CD1c-positive myeloid dendritic cell (primary cell): ENCODE results near the gene CCNY.

ENCODE experiments used
- DNase-seq: peaks from one replicate; pipeline ENCODE4 v3.0.0-alpha.2; 2016; ENCODE audit errors: extremely low spot score

Gene CCNY

DNA sequence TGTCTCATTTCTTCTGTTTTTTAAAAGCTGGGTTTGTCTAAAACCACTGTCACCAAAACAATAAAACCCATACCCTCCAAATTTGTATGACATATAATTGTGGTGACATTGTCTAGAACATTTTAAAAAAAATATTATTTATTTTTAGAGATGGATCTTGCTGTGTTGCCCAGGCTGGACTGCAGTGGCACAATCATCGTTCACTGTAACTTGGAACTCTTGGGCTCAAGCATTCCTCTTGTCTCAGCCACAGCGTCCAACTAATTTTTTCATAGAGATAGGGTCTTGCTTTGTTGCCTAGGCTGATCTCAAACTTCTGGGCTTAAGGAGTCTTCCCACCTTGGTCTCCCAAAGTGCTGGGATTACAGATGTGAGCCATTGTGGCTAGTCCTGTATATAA is 116.5 kb downstream of the CCNY start:
- DNase-seq: no peak

DNA sequence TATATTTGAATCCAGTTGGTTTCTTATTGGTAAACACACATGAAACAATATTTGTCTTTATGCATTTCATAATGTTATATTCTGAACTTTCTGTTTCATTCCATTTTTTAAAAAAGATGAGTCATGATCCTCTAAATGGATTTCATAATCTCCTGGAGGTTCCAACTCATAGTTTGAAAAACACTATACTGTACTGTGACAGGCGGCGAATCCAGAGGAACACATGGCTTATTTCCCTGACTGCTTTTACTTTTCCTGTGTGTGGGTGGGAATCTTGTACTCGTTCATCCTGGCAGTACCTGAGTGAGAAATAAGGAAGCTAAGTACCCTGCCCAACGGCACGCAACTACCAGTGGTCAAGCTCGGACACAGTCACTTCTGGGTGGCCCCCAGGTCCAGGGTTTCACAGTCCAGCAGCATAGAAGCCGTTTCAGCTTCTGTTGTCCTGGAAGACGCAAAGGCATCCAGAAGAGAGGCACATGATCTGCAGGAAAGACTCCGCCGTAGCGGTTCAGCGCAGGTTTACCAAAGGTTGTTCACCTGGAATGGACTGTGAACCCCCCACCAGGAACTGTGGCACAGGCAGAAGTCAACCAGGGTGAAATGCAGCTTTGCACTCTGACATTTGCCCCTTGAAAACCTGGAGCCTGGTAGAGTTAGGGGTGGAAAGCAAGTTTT is 117.7 kb downstream of the CCNY start:
- peak; percentile 69 for DNase-seq

DNA sequence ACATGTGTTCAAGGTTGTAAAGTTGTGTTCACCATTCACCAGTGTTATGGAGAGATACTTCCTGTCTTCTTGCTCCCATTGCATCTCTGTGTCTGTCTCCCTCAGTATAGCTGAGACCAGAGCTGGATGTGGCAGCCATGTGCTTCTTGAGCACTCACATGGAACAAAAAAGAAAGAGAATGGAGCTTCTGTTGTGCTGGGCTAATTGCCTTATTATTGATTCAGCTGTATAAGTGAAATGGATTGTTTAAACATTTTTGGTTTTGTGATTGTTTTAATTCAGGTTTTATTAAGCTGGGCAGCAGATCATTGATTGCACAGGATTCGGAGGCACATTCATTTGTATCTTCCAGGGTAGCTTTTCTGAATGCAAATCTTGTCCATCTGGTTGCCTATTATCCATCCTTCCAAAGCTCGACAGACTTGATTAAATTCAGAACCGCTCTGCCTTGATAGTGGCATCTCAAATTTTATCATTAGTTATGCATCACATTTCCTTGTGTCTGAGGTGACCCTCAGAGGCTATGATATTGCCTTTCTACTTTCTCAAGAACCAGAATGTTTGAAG is 119.9 kb downstream of the CCNY start:
- DNase-seq: no peak

DNA sequence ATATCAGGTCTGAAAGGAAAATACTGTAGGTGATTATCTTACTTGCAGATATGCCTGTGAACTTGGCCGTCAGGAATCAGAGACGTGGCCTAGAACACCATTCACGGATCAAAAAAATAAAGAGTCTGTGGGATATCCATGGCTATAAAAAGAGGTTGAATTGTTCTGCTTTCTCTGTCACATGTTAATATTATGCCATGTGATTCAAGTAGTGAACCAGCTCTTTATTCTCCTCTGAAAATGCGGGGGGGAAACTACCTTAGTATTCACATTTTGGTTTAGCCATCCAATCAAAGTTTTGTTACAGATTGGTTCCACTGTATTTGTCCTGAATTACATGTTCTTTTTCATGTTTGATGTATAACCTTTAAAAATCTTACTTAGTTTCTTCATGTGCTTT is 120.5 kb downstream of the CCNY start:
- DNase-seq: no peak

DNA sequence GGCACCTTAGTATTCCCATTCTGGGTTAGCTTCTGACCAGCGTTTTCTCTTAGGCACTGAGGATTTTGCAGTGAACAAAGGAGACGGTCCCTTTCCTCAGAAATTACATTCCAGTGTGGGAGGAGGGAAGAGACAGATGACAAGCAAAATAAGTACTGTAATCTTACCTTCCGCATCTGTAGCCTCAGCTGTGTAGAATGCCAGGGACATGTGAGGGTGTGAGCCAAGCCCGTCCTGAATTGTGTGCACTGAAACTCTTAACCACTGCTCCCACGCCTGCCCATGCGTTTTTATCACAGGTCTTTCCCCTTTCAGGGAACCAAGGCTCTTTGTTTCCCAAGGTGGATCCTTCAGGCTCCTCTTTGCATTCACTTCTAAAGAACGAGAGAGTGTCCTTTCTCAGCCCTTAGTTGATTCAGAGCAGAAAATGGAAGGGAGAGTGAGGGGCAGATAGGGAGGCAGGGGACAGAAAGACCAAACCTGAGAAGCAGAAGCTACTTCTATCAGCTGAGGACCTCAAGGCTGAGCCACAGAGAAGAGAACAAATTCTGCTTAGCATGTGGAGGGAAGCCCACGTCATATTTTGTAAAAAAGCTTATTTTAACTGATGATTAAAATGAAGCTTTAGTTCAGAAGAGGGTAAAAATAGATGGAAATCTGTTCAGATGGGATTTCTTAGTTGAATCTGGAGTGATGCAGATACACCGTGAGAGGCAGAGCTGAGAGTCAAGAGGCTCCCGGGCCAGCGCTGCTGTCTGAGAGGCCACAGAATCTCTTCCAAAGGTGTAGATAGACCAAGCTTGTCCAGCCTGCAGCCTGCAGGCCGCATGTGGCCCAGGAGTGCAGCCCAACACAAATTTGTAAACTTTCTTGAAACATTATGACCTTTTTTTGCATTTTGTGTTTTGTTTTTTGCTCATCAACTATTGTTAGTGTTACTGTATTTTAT is 122.5 kb downstream of the CCNY start:
- DNase-seq: no peak

DNA sequence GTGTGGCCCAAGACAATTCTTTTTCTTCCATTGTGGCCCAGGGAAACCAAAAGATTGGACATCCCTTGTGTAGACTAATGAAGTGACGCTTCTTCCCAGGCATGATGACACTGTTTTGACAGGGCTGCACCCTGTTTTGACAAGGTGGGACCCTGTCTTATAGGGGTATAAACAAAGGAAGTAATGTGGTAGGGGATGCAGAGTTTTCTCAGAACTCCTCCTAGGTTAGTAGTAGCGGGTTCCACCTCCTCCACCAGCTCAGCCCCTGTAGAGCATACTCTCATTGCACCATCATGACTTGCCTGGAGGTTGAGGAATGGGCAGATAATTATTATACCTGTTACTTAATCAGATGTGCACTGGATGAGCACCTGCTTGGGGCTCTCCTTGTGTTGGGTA is 123.1 kb downstream of the CCNY start:
- no peak for DNase-seq

DNA sequence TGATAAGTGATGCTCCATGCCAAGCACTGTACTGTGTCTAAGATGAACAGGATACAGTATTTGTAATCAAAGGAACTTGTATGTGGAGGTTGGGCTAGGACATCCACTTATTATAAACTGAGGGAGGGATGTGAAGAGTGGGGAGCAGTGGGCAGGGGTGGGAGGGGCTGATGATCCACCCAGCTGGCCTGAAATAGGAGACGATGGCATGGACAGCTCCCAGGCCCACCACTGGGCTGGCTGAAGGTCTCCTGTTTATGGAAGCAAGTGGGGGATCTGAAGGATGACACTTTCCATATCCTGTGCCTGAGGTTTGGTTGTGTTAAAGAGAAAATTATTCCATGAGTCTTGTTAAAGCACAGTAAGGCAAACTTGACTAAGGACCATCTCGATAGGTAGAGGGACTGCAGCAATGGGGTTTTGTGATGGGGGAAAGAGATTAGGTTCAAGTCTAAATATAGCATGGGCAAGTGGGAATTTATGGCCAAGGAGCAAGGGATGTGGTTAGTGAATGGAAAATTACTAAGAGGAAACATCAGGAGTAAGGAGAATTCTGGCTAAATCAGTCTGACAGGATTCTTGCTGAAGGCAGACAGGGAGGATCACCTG is 124.6 kb downstream of the CCNY start:
- no peak for DNase-seq

DNA sequence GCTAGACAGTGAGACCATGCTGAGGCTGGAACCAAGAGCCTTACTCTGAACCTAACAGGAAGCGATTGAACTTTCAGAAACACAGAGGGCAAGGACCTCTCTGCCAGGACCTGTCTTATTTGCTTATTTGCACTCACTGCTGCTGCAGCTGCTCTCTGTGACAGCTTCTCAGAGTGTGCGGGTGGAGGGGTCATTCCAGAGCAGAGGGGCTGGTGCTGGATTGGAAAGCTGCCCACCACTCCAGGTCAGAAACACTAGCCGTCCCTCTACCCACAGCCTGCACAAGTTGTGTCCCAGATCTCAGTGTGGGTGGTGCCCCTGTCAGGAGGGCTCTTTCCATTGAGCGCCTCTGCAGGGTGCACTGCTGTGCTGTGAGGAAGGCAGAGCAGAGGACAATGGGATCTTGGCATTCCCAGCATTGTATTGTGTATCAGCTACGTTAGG is 126.2 kb downstream of the CCNY start:
- DNase-seq: no peak

DNA sequence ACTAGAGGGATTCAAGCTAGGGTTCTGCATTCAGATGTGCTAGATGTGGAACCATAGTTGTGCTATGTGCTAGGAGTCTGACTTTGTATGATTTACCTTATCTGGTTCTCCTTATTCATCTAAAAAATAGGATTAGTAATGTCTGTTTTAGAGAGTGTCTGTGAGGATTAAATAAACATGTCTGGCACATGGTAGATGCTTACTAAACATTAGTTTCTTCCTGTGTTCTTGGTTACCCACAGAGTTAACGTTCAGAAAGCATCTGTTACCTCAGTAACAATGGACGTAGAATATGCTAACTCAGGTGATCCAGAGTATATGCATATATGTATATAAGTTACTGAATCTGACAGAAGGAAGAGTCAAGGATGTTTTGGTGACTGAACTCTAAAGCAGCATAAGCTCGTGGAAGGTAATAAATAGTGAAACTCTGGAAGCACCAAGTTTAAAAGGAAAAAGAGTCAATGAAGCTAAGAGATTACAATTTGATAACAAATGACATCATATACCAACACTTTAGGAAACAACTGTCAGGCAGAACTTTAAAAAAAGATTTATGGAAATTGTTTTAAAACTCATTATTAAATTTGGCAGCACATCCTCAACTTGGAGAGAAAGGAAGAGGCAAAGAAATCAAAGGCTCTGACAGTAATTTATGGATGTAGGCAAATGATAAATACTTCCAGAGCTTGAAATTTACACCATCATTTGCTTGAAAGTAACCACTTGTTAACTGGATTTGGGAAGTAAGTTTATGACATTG is 127.0 kb downstream of the CCNY start:
- DNase-seq: no peak

DNA sequence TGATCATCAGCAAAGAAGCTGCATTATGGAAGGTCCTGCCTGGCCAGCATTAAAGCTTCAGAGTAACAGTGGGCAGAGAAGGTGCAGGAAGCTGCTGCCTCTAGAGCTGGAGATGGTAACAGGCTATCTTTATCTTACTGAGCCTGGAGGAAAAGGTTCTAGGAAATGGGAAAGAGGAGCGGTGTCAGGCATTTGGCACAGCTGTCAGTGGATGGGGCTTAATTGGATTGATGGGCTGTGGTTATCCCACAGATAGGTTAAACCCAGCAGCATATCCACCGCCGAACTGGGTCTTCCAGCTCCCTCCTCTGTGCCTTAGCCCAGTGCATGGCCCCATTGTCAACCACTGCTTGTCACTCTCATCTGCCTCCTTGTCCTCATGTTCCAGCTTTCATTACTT is 127.6 kb downstream of the CCNY start:
- DNase-seq: no peak

DNA sequence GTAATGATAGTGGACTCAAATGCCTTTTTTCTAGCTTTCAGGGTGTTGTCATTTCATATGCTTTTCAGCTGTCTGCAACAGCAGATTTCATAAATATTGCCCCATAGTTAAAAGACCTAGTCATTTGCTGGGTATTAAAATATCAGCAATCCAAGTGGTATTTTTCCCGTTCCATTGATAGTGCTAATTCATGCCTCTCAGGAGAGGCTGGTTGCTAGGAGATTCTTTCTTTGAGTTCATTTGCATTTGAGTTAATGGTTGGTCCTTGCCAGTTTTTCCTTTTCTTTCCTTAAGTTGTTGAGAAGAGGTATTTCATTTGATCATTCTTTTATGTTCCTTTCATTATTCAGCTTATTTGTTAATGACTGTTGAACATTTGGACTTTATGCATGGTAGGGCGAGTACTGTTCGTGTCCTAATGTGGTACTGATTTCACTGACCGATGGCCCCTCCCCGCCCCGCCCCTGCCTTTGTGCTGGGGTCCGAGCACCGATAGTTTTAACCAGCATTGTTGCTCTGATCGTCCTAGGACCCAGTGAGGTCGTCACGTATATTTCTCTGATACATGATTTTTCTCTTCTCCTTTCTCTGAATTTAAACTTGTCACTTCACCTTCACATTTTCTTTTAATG is 128.6 kb downstream of the CCNY start:
- DNase-seq: no peak

DNA sequence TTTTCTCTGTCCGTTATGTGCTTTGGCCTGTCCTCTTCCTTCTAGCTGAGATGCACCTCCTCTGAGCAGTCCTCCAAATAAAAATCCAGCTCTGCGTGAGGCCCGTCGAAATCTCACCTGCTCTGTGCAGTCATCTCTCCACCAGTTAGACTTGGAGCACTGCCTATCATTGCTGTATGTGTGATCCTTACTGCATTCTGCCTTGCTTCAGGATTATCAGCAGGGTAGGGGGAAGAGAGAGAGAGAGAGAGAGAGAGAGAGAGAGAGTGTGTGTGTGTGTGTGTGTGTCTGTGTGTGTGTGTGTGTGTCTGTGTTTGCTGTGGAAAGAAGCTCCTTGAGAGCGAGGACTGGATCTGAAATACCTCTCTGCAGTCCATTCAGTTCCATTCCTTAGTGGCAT is 129.4 kb downstream of the CCNY start:
- DNase-seq: no peak

DNA sequence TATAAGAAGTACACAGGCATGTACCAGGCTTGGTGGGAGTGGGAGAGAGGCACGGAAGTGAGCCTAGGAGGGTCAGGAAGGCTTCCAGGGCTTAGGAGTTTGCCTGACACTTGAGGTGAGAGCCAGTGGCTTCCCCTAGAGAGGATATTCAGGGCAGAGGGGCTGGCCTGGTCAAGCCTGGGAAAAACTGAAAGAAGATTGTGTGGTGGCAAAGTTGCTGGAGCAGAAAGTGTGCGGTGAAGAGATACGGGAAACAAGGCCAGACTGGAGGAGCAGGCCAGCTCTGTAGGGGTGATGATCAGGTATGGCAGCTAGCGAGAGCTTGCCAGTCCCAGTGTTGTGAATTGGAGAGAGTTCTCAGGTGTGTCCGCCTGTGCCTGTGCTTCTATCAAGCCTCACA is 129.9 kb downstream of the CCNY start:
- no peak for DNase-seq

DNA sequence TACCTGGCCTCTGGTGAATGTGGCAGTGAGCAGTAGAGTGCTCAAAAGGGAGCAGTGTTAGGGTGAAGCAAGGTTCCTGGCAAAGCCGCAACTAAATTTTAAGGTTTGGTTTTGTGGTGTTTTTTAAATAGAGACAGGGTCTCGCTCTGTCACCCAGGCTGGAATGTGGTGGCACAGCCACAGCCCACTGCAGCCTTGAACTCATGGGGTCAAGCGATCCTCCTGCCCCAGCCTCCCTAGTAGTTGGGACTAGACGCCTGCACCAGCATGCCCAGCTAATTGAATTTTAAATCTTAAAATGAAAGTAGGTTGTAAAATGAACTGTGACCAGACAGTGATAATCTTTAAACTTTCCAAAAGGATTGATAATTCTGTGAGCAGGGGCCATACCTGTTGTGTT is 130.4 kb downstream of the CCNY start:
- no peak for DNase-seq

DNA sequence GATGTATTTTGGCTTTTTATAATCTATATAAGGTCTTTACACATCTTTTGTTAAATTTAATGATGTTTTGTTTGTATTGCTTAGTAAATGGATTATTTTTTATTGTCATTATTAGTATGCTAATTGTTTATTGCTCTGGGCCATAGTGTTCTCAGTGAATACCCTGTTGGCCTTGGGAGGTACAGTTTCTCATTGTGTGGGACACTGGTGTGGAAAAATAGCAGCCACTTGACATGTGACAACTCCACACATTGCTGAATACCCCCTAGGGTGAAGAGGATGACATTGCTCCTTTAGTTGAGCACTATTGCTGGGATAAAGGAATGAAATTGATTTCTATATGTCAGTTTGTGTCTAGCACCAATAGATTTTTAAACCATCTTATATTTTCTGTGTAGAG is 130.9 kb downstream of the CCNY start:
- DNase-seq: no peak

DNA sequence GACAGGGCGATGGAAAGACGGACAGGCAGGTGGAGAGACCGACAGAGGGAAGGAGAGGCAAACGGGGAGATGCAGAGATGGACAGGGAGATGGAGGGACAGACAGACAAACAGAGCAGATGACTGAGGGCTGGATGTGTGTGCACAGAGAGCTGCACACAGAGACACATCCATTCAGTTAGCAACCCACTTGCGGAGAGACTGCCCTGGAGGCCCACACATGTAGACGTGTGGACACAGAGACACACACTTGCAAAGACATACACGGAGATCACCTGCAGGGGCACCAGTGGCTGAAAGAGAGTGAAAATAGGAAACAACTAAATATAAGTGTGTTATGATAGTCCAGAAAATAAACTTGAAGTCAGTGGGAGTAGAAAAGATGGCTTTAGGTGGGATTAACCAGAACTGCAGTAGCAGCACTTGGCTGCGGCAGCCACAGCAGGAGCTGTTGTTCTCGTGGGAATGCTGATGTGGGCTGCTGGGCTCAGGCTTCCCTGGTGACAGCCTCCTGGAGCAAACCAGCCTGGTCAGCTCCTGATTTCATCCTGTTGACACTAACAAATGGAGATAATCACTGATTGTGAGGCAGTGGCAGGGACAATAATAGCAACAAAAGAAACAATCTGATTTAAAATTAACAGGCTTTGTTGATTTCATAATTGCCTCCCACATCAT is 134.1 kb downstream of the CCNY start:
- no peak for DNase-seq

DNA sequence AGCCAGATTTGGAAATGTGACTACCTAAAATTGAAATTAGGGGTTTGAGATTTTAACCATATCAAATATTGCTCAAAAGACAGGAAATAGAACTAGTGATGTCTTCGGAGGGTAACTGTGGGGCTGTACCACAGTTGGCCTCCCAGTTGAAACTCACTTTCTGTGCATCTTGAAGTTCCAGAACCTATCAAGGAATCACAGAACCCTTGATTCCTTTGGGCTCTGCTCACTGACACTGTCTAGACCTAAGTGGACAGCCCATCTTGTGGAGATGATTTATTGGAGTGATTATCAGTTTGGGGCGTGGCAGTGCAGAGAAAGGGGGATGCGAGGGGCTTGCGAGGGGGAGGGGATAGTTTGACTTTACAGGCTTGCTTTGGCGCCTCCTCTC is 134.6 kb downstream of the CCNY start:
- no peak for DNase-seq

DNA sequence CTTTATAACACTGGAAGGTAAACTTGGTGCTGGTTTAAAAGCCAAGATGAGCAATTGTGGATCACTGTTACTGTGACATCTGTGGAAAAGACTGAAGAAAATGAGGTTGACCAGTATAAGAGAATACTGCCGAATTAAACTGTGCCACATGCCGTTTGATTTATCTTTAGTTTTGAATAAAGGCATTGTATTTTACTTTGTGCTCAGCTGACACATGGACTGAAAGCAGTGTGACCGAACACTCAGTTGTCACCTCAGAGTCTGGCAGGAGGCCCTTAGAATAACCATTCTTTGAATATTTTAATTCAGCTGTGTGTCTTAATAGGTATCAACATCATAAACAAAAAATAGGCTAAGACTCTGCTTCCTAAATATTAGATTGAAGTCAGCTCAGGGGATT is 135.1 kb downstream of the CCNY start:
- DNase-seq: no peak

DNA sequence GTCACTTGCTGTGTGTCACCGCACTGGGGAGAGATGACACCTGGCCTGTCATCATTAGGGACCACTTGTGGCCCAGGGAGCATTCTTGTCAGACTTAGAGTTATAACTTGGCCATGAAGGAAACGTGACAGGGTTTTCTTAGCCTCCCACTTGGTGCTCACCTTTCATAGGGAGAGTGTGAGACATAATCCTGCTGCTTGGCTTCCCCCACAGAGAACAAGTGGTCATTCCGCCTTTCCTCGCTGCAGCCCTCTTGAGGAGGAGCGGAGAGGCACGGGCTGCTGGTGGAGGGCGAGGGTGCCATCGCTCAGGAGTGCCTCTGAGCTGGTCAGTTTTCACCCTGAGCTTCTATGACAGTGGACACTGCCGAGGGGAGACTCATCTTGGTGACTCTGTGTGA is 143.8 kb downstream of the CCNY start:
- no peak for DNase-seq

DNA sequence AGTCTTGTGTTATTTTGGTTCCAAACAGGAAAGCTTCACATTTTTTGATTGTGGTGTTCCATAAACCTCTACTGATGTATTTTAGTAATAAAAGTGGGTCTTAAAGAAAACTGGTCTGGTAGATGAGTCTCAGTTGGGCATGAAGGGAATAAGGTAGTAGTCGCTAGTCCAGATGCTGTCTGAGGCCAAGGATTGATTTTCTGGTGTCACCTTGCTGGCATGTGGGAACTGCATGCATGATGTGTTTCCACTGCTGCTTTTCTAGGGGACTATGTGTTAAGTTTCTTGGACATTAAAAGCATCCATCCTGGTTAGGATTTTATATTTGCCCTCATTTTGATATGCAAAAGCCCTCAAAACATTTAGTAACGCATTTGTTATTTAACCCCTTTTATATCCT is 145.1 kb downstream of the CCNY start:
- no peak for DNase-seq
